22Rv1 (cell line): ENCODE results near the gene ARID3A.

Experiments used
- CTCF ChIP-seq: fragments of 450-650 bp; IDR thresholded peaks from 2 replicates; pipeline ENCODE4 v1.5.1; 2017; ENCODE audit warnings: mild to moderate bottlenecking
- ZFX ChIP-seq: fragments of 450-650 bp; IDR thresholded peaks from 2 replicates; pipeline ENCODE4 v1.6.1; 2017; ENCODE audit warnings: antibody characterized with exemption, borderline replicate concordance

- TF ChIP-seq CTCF (no peak), ZFX (no peak)
Observed at GRCh38 chr19:993831-994393, 68.1 kb downstream of the ARID3A start.
